ENCODE data around the gene PRR5L. TPM values are rescaled to one million over a fixed set of nuclear protein-coding genes. Genes with fewer than 3 reads are reported as not detected.

The PRR5L gene
- total and polyA plus RNA-seq, 9 of the 15 experiments (the other 6 are each of a cell fraction or from before 2014, with no cell fraction given): 0.11 to 0.60 (median 0.36) TPM; not detected in 2

DNA sequence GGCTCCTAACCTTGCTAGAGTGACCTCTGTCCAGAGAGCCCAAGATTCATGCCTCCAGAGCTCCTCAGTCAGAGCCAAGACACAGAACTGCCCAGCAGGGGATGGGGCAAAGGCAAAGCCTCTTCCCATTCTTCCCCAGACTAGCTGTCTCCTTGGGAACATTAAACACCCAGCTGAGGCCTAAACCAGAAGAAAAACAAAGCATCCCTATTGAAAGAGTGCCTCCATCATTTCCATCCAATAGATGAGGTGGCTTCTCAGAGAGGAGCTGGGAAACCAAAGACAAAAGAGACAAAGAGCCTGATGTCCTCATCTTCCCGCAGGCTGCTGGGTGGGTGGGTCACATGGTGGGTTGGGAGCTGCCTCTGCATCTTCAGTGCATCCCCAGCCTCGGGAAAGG is 44.3 kb upstream of the PRR5L start:
- Histone ChIP-seq H3K27ac (ENCODE audit: extremely low read depth, low read depth, low read length) (no peak overlapping the region), H3K4me3 (no peak overlapping the region), H3K27me3 (ENCODE audit: control insufficient read depth in 2 of 2, insufficient read depth in 2 of 2, low read length in 2 of 2) (peaks cover 2 to 5% of the 10 kb centered on the region in 2 experiments; a peak in 1 of 5 replicates), H3K4me2 (ENCODE audit: insufficient read depth, low read length) (no peak overlapping the region), H4K20me1 (replicated peaks; ENCODE audit: control insufficient read depth, insufficient read depth, low read length) (no peaks in the 10 kb centered on the region), H3K36me3 (ENCODE audit: control insufficient read depth, insufficient read depth, low read length) (no peaks in the 10 kb centered on the region), H3K79me2 (ENCODE audit: control insufficient read depth, insufficient read depth, low read length) (no peaks in the 10 kb centered on the region), H3K9ac (ENCODE audit: insufficient read depth in 1 of 2, low read depth in 2 of 2, low read length in 2 of 2) (no peak overlapping the region), H3K4me1 (replicated peaks in 1 of 2; ENCODE audit: control insufficient read depth in 2 of 2, insufficient read depth in 2 of 2, low read length in 2 of 2) (no peaks in the 10 kb centered on the region), H3K9me1 (ENCODE audit: control insufficient read depth, insufficient read depth, low read length) (no peaks in the 10 kb centered on the region), H2AFZ (ENCODE audit: low read depth, low read length) (no peak overlapping the region), H3K9me3 (replicated peaks; ENCODE audit: control insufficient read depth, insufficient read depth, low read depth, low read length) (no peaks in the 10 kb centered on the region)
- ATAC-seq: no peak
- 0% methylated on average over 2 of the region's 2 CpGs for WGBS (ENCODE audit: insufficient coverage, low coverage, missing lambda C conversion rate)
- intact Hi-C loops (cut with micrococcal nuclease): no loop called here
- ChIA-PET CTCF (ENCODE audit: low intra/inter-chr PET ratio) (no interaction called here), POLR2A (no interaction called here)
- no TSS peak for BruUV-seq (replicated peaks)
- no peak for FAIRE-seq
- in situ Hi-C loops (cut with MboI): no loop called here
- no peak for DNase-seq (ENCODE audit: extremely low read depth in 1 of 4, low spot score in 3 of 4)
- TF ChIP-seq CBX2 (IDR thresholded peaks at IDR 0.05; ENCODE audit: insufficient read depth, low read length, poor library complexity, severe bottlenecking) (no peak), MXI1 (IDR thresholded peaks at IDR 0.05; ENCODE audit: low read depth, low read length) (no peak), BCL6 (CRISPR knock-in tag; IDR thresholded peaks at IDR 0.05) (no peak), KLF13 (tag; IDR thresholded peaks at IDR 0.05; ENCODE audit: borderline replicate concordance, low read depth) (no peak), ZSCAN32 (CRISPR knock-in tag; IDR thresholded peaks at IDR 0.05) (no peak), KAT7 (CRISPR knock-in tag; IDR thresholded peaks at IDR 0.05; ENCODE audit: borderline replicate concordance) (no peak), SNAPC5 (CRISPR knock-in tag; IDR thresholded peaks at IDR 0.05) (no peak), BRD4 (IDR thresholded peaks at IDR 0.05) (no peak), HMGN3 (IDR thresholded peaks at IDR 0.05; ENCODE audit: borderline replicate concordance, extremely low read depth, insufficient read length, low read depth, low read length) (no peak), DEAF1 (CRISPR knock-in tag; IDR thresholded peaks at IDR 0.05) (no peak)
- TF ChIP-seq, protein P1, sequence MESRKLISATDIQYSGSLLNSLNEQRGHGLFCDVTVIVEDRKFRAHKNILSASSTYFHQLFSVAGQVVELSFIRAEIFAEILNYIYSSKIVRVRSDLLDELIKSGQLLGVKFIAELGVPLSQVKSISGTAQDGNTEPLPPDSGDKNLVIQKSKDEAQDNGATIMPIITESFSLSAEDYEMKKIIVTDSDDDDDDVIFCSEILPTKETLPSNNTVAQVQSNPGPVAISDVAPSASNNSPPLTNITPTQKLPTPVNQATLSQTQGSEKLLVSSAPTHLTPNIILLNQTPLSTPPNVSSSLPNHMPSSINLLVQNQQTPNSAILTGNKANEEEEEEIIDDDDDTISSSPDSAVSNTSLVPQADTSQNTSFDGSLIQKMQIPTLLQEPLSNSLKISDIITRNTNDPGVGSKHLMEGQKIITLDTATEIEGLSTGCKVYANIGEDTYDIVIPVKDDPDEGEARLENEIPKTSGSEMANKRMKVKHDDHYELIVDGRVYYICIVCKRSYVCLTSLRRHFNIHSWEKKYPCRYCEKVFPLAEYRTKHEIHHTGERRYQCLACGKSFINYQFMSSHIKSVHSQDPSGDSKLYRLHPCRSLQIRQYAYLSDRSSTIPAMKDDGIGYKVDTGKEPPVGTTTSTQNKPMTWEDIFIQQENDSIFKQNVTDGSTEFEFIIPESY (CRISPR knock-in tag; IDR thresholded peaks at IDR 0.05): no peak
- TF ChIP-seq, protein P2, sequence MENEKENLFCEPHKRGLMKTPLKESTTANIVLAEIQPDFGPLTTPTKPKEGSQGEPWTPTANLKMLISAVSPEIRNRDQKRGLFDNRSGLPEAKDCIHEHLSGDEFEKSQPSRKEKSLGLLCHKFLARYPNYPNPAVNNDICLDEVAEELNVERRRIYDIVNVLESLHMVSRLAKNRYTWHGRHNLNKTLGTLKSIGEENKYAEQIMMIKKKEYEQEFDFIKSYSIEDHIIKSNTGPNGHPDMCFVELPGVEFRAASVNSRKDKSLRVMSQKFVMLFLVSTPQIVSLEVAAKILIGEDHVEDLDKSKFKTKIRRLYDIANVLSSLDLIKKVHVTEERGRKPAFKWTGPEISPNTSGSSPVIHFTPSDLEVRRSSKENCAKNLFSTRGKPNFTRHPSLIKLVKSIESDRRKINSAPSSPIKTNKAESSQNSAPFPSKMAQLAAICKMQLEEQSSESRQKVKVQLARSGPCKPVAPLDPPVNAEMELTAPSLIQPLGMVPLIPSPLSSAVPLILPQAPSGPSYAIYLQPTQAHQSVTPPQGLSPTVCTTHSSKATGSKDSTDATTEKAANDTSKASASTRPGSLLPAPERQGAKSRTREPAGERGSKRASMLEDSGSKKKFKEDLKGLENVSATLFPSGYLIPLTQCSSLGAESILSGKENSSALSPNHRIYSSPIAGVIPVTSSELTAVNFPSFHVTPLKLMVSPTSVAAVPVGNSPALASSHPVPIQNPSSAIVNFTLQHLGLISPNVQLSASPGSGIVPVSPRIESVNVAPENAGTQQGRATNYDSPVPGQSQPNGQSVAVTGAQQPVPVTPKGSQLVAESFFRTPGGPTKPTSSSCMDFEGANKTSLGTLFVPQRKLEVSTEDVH (IDR thresholded peaks at IDR 0.05; ENCODE audit: low read depth, partially characterized antibody): no peak
- TF ChIP-seq, protein P3, sequence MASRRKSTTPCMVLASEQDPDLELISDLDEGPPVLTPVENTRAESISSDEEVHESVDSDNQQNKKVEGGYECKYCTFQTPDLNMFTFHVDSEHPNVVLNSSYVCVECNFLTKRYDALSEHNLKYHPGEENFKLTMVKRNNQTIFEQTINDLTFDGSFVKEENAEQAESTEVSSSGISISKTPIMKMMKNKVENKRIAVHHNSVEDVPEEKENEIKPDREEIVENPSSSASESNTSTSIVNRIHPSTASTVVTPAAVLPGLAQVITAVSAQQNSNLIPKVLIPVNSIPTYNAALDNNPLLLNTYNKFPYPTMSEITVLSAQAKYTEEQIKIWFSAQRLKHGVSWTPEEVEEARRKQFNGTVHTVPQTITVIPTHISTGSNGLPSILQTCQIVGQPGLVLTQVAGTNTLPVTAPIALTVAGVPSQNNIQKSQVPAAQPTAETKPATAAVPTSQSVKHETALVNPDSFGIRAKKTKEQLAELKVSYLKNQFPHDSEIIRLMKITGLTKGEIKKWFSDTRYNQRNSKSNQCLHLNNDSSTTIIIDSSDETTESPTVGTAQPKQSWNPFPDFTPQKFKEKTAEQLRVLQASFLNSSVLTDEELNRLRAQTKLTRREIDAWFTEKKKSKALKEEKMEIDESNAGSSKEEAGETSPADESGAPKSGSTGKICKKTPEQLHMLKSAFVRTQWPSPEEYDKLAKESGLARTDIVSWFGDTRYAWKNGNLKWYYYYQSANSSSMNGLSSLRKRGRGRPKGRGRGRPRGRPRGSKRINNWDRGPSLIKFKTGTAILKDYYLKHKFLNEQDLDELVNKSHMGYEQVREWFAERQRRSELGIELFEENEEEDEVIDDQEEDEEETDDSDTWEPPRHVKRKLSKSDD (conservative IDR thresholded peaks at IDR 0.05; ENCODE audit: low read length): no peak

All from K562 (cell line).